ENCODE data around the gene ARID3A. TPM values are rescaled to one million over a fixed set of nuclear protein-coding genes. Genes with fewer than 3 reads are reported as not detected.

ARID3A gene
- total and polyA plus RNA-seq, 2 of the 13 experiments (the other 11 are each of a cell fraction or from before 2014, with no cell fraction given) = 71.3 to 77.9 TPM

- H3K9me3 ChIP-seq (ENCODE audit: low read length) = no peaks in the 10 kb centered on the region
- H3K27ac ChIP-seq (ENCODE audit: extremely low read length, insufficient read depth, low read length) = peak overlapping the region; percentile 92
- H4K20me1 ChIP-seq (ENCODE audit: insufficient read depth, low read length) = peaks cover 10% of the 10 kb centered on the region; the same call in 1 of the 2 replicates
- no peaks in the 10 kb centered on the region for H3K27me3 ChIP-seq (ENCODE audit: control insufficient read depth in 1 of 2, insufficient read depth in 2 of 2, low read length in 2 of 2)
- peak overlapping the region; percentile 98 for H3K9ac ChIP-seq (ENCODE audit: insufficient read depth, low read depth, low read length)
- peak; percentile 85 for DNase-seq (ENCODE audit: low spot score)
- H3K4me2 ChIP-seq (ENCODE audit: low read depth, low read length) = peak overlapping the region; percentile 93
- under 1% methylated on average over 39 of the region's 52 CpGs for WGBS (ENCODE audit: low lambda C conversion rate)
- FAIRE-seq = no peak
- intact Hi-C loops (cut with micrococcal nuclease; ENCODE audit: unreplicated experiment) (loop anchor here (10.0 kb wide), 1 partner anchor 262 kb away; the partner anchor contains the start of gene RNF126), in situ Hi-C loops (cut with HindIII; ENCODE audit: extremely low pct_ligation_motif_present, low pct_unique_long_range_greater_than_20kb) (loop anchor here (5.0 kb wide), 1 partner anchor 36 kb away; no protein-coding TSS in a partner anchor)
- H3K79me2 ChIP-seq (ENCODE audit: insufficient read depth, low read length) = peaks cover 55% of the 10 kb centered on the region
- no peak overlapping the region for H2AFZ ChIP-seq (ENCODE audit: low read length)
- ATAC-seq = peak; percentile 16
- ChIA-PET POLR2A (interaction anchor here (1.3 to 2.2 kb wide), 7 partner anchors 9 to 58 kb away, joined by 3 to 42 read pairs (median 5); partner anchors contain the start of gene WDR18), CTCF (ENCODE audit: low intra/inter-chr PET ratio, low total read pairs) (interaction anchor here (3.5 kb wide), 1 partner anchor 56 kb away, joined by 14 read pairs; the partner anchor contains the start of gene WDR18)
- H3K4me1 ChIP-seq (ENCODE audit: insufficient read depth, low read length) = peaks cover 55% of the 10 kb centered on the region
- peak overlapping the region; percentile 88 to 98 (median 96) for H3K4me3 ChIP-seq (replicated peaks in 1 of 3; ENCODE audit: insufficient read depth in 1 of 3, low read depth in 2 of 3, low read length in 3 of 3)
- BruUV-seq (replicated peaks) = TSS peak; percentile 54
- peaks cover 6 to 23% of the 10 kb centered on the region in 2 experiments; a peak in 4 of 5 replicates for H3K36me3 ChIP-seq (replicated peaks in 1 of 2; ENCODE audit: control insufficient read depth in 1 of 2, insufficient read depth in 2 of 2, low read length in 2 of 2)
- TF ChIP-seq MED13 (CRISPR knock-in tag; IDR thresholded peaks at IDR 0.05) (peak; percentile 71; the same call in 1 of the 2 replicates), KLF12 (CRISPR knock-in tag; IDR thresholded peaks at IDR 0.05; ENCODE audit: borderline replicate concordance) (peak; percentile 75; the same call in 1 of the 2 replicates), ZNF253 (CRISPR knock-in tag; IDR thresholded peaks at IDR 0.05; ENCODE audit: borderline replicate concordance) (no peak), GMEB1 (CRISPR knock-in tag; IDR thresholded peaks at IDR 0.05; ENCODE audit: borderline replicate concordance) (no peak), FOXK1 (CRISPR knock-in tag; IDR thresholded peaks at IDR 0.05; ENCODE audit: borderline replicate concordance, low read depth) (peak; percentile 39; the same call in 1 of the 2 replicates), SKIL (CRISPR knock-in tag; IDR thresholded peaks at IDR 0.05; ENCODE audit: borderline replicate concordance) (no peak; the same call in 1 of the 2 replicates), HNF4A (CRISPR knock-in tag; IDR thresholded peaks at IDR 0.05) (peak; percentile 59), PAXIP1 (CRISPR knock-in tag; conservative IDR thresholded peaks at IDR 0.05) (peak; percentile 82), ZNF772 (CRISPR knock-in tag; IDR thresholded peaks at IDR 0.05) (no peak), SP5 (CRISPR knock-in tag; IDR thresholded peaks at IDR 0.05; ENCODE audit: borderline replicate concordance, low read depth) (peak; percentile 45), ZNF879 (CRISPR knock-in tag; IDR thresholded peaks at IDR 0.05) (no peak), ZNF746 (CRISPR knock-in tag; IDR thresholded peaks at IDR 0.05) (peak; percentile 77; the same call in 1 of the 2 replicates), MED1 (CRISPR knock-in tag; IDR thresholded peaks at IDR 0.05) (peak; percentile 50; the same call in 1 of the 2 replicates)
Observed at GRCh38 chr19:926589-927350, 935 bp downstream of the ARID3A start.

All from HepG2 (cell line).